HG02610 (cell line): ENCODE results near the gene CDC14B.
"Not testable (repeated sequence)": the region's sequence is repeated elsewhere in the genome, so short reads cannot be mapped to it uniquely, and the experiment has no call there.

Experiments used
- ATAC-seq: cut with Tn5 transposase; IDR thresholded peaks from one replicate; pipeline ENCODE4 v1.9.1; 2021; ENCODE audit warnings: mild to moderate bottlenecking, moderate library complexity; ENCODE audit not compliant: unreplicated experiment

The CDC14B gene

GRCh38 chr9:96551403-96551802 lies 68.2 kb downstream of the CDC14B start:
- ATAC-seq: no peak

- no peak for ATAC-seq
Observed at GRCh38 chr9:96550659-96551058, 69.0 kb downstream of the CDC14B start.

- not testable (repeated sequence) for ATAC-seq
Observed at GRCh38 chr9:96543131-96543530, 76.5 kb downstream of the CDC14B start.

GRCh38 chr9:96540106-96540505 lies 79.5 kb downstream of the CDC14B start:
- no peak for ATAC-seq

GRCh38 chr9:96532173-96532572 lies 87.5 kb downstream of the CDC14B start:
- no peak for ATAC-seq

- no peak for ATAC-seq
Observed at GRCh38 chr9:96524764-96525163, 94.9 kb downstream of the CDC14B start.

- ATAC-seq: no peak
Observed at GRCh38 chr9:96524045-96524444, 95.6 kb downstream of the CDC14B start.

- ATAC-seq: no peak
Observed at GRCh38 chr9:96523374-96523773, 96.3 kb downstream of the CDC14B start.

GRCh38 chr9:96522366-96522765 lies 97.3 kb downstream of the CDC14B start:
- no peak for ATAC-seq

- no peak for ATAC-seq
Observed at GRCh38 chr9:96519787-96520186, 99.9 kb downstream of the CDC14B start.

- ATAC-seq: no peak
Observed at GRCh38 chr9:96519095-96519494, 100.5 kb downstream of the CDC14B start.

- no peak for ATAC-seq
Observed at GRCh38 chr9:96515621-96516470, 103.8 kb downstream of the CDC14B start.

- ATAC-seq: no peak
Observed at GRCh38 chr9:96514800-96515158, 104.9 kb downstream of the CDC14B start.

- no peak for ATAC-seq
Observed at GRCh38 chr9:96514108-96514799, 105.4 kb downstream of the CDC14B start.

- ATAC-seq: no peak
Observed at GRCh38 chr9:96513622-96514021, 106.0 kb downstream of the CDC14B start.

GRCh38 chr9:96512240-96512639 lies 107.4 kb downstream of the CDC14B start:
- no peak for ATAC-seq

- ATAC-seq: no peak
Observed at GRCh38 chr9:96510258-96510657, 109.4 kb downstream of the CDC14B start.

GRCh38 chr9:96509848-96510247 lies 109.8 kb downstream of the CDC14B start:
- no peak for ATAC-seq

GRCh38 chr9:96509026-96509425 lies 110.6 kb downstream of the CDC14B start:
- ATAC-seq: no peak

GRCh38 chr9:96508227-96508940 lies 111.3 kb downstream of the CDC14B start:
- ATAC-seq: no peak

GRCh38 chr9:96505316-96505991 lies 114.2 kb downstream of the CDC14B start:
- ATAC-seq: no peak
